WTC11 (cell line): ENCODE results near the gene KRTAP10-9.
"Not testable (repeated sequence)": the region's sequence is repeated elsewhere in the genome, so short reads cannot be mapped to it uniquely, and the experiment has no call there.

ENCODE experiments used
- FOXJ3 ChIP-seq: sonication (generic); formaldehyde crosslinking; IDR thresholded peaks from 2 replicates; pipeline ENCODE4 v1.9.0; 2021; ENCODE audit warnings: missing genetic modification reagents, mild to moderate bottlenecking, borderline replicate concordance
- NR2C2 ChIP-seq: sonication (generic); formaldehyde crosslinking; IDR thresholded peaks from 2 replicates; pipeline ENCODE4 v1.8.0; 2022; ENCODE audit warnings: mild to moderate bottlenecking, missing genetic modification reagents
- TF ChIP-seq, protein P1 (sequence below): fragments of 200-600 bp; IDR thresholded peaks from 2 replicates; pipeline ENCODE4 v1.8.0; 2022; ENCODE audit warnings: antibody characterized with exemption
- TF ChIP-seq, protein P2 (sequence below): sonication (generic); formaldehyde crosslinking; IDR thresholded peaks from 2 replicates; pipeline ENCODE4 v1.8.1; 2022; ENCODE audit warnings: mild to moderate bottlenecking, moderate library complexity, missing genetic modification reagents

DNA sequence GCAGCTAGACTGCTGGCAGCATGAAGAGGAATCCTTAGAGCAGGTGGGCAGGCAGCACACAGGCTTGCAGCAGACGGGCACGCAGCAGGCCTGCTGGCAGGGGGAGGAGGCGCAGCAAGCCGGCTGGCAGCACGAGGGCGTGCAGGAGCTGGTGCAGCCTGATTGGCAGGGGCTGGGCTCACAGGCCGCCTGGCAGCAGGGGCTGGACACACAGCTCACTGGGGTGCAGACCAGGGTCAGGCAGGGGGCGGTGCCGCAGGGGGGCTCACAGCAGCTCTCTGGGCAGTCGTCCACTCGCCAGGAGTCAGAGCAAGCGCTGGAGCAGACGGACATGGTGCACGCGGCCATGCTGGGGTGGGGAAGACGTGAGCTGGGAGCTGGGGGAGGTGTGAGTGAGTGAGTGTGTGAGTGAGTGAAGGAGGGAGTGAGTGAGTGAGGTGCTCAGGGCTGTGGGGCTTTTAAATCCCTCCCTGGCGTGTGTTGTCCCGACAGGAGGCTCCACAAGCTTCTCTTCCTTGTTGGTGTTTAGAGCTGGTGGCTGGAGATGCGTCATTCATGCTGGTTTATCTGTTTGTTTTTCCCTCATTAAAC, 46.6 kb upstream of the KRTAP10-9 start, which contains the start of gene KRTAP10-5:
- not testable (repeated sequence) for TF ChIP-seq NR2C2, FOXJ3 (CRISPR knock-in tag)
- TF ChIP-seq, protein P1, sequence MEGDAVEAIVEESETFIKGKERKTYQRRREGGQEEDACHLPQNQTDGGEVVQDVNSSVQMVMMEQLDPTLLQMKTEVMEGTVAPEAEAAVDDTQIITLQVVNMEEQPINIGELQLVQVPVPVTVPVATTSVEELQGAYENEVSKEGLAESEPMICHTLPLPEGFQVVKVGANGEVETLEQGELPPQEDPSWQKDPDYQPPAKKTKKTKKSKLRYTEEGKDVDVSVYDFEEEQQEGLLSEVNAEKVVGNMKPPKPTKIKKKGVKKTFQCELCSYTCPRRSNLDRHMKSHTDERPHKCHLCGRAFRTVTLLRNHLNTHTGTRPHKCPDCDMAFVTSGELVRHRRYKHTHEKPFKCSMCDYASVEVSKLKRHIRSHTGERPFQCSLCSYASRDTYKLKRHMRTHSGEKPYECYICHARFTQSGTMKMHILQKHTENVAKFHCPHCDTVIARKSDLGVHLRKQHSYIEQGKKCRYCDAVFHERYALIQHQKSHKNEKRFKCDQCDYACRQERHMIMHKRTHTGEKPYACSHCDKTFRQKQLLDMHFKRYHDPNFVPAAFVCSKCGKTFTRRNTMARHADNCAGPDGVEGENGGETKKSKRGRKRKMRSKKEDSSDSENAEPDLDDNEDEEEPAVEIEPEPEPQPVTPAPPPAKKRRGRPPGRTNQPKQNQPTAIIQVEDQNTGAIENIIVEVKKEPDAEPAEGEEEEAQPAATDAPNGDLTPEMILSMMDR: not testable (repeated sequence)
- TF ChIP-seq, protein P2, sequence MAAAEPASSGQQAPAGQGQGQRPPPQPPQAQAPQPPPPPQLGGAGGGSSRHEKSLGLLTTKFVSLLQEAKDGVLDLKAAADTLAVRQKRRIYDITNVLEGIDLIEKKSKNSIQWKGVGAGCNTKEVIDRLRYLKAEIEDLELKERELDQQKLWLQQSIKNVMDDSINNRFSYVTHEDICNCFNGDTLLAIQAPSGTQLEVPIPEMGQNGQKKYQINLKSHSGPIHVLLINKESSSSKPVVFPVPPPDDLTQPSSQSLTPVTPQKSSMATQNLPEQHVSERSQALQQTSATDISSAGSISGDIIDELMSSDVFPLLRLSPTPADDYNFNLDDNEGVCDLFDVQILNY (CRISPR knock-in tag): not testable (repeated sequence)
